Subcutaneous adipose tissue (tissue), 4 donors: ENCODE data around the gene KBTBD8. TPM values are rescaled to one million over a fixed set of nuclear protein-coding genes. Genes with fewer than 3 reads are reported as not detected.

Experiments
- total RNA-seq, 4 donors: library from RNA; depleted of rRNA; stranded (reverse); fragments of >200 nt; gene quantifications; one replicate each; pipeline ENCODE4 v1.1.0, GENCODE V29; 2016
- TF ChIP-seq, protein P1 (sequence below): fragments of 450-650 bp; IDR thresholded peaks from one replicate; pipeline ENCODE4 v1.5.1; 2016; ENCODE audit warnings: low read depth, mild to moderate bottlenecking, control low read depth, antibody characterized with exemption, moderate library complexity

Gene KBTBD8
- total RNA-seq, 4 donors from 2014 or later = 0.19 to 2.7 (median 0.77) TPM

DNA sequence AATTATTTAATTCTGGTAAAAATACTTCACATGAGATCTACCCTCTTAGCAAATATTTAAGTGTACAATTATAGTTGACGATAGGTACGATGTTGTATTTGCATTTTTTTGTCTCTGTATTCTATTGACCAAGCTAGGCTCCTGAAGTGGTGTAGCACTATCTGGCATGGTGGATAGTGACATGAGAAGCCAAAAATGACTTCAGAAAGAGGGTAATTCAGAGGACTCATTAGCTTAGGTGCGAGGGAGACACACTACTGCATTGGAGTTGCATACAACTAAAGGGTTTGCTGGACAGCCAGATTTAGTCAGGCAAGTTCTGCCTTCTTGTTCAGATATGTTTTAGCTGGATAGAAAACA is 50.6 kb downstream of the KBTBD8 start:
- TF ChIP-seq, protein P1, sequence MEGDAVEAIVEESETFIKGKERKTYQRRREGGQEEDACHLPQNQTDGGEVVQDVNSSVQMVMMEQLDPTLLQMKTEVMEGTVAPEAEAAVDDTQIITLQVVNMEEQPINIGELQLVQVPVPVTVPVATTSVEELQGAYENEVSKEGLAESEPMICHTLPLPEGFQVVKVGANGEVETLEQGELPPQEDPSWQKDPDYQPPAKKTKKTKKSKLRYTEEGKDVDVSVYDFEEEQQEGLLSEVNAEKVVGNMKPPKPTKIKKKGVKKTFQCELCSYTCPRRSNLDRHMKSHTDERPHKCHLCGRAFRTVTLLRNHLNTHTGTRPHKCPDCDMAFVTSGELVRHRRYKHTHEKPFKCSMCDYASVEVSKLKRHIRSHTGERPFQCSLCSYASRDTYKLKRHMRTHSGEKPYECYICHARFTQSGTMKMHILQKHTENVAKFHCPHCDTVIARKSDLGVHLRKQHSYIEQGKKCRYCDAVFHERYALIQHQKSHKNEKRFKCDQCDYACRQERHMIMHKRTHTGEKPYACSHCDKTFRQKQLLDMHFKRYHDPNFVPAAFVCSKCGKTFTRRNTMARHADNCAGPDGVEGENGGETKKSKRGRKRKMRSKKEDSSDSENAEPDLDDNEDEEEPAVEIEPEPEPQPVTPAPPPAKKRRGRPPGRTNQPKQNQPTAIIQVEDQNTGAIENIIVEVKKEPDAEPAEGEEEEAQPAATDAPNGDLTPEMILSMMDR = no peak

DNA sequence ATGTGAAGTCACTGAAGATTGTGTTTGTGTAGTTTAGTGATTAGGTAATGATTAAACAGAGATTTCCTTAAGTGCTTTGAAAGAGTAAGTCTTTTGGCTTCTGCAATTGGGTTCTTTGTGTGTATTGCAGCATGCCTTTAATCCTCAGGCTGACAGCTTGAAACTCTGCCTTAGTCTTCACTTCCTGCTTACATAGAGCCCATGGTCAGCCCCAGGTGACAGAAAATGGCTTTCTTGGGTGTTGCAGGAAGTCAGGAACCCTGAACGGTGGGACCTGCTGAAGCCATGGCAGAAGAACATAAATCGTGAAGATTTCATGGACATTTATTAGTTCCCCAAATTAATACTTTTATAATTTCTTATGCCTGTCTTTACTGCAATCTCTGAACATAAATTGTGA is 61.3 kb downstream of the KBTBD8 start:
- TF ChIP-seq, protein P1 = no peak
